Measurements from ENCODE around the gene CLEC6A.

CLEC6A gene

GRCh38 chr12:8465301-8465996 is 9.7 kb downstream of the CLEC6A start:
- Histone ChIP-seq H2BK15ac (ENCODE audit: low read length) (no peak overlapping the region), H3K27me3 (ENCODE audit: control insufficient read depth in 3 of 3, insufficient read depth in 3 of 3, low read depth in 1 of 3, low read length in 3 of 3) (no peaks in the 10 kb centered on the region), H2BK5ac (ENCODE audit: low read length) (no peak overlapping the region), H3K4ac (ENCODE audit: low read length) (no peak overlapping the region), H3K27ac (replicated peaks; ENCODE audit: low read length) (no peak overlapping the region), H3K79me1 (ENCODE audit: low read depth, low read length) (no peaks in the 10 kb centered on the region), H2AK5ac (ENCODE audit: low read depth, low read length) (no peak overlapping the region), H3K36me3 (replicated peaks in 1 of 2; ENCODE audit: control insufficient read depth in 2 of 2, insufficient read depth in 2 of 2, low read length in 2 of 2) (no peaks in the 10 kb centered on the region), H4K8ac (ENCODE audit: low read depth, low read length) (no peak overlapping the region), H3K9me3 (replicated peaks in 1 of 2; ENCODE audit: control insufficient read depth in 2 of 2, insufficient read depth in 1 of 2, low read depth in 1 of 2, low read length in 2 of 2) (no peaks in the 10 kb centered on the region), H3K4me3 (ENCODE audit: low read length in 2 of 2) (no peak overlapping the region), H2AFZ (ENCODE audit: low read length) (no peak overlapping the region), H2BK120ac (ENCODE audit: low read depth, low read length) (no peak overlapping the region), H3K23ac (ENCODE audit: low read depth, low read length, poor library complexity) (no peak overlapping the region), H2BK12ac (ENCODE audit: low read length) (no peak overlapping the region), H3K4me2 (ENCODE audit: insufficient read depth, low read length, poor library complexity, severe bottlenecking) (no peak overlapping the region), H3K14ac (ENCODE audit: low read length) (no peak overlapping the region), H3K18ac (ENCODE audit: low read length) (no peak overlapping the region), H4K91ac (ENCODE audit: low read depth, low read length, poor library complexity) (no peak overlapping the region), H3K9ac (ENCODE audit: low read depth, low read length, poor library complexity) (no peak overlapping the region), H3K4me1 (ENCODE audit: control insufficient read depth in 2 of 2, insufficient read depth in 1 of 2, low read depth in 1 of 2, low read length in 2 of 2) (peaks cover 0 to 2% of the 10 kb centered on the region in 2 donors)
- WGBS, 2 donors (ENCODE audit: extremely low coverage in 2 of 2, insufficient read length in 2 of 2, insufficient replicate concordance in 1 of 2), result no CpG with 5 or more reads among the region's 2 CpGs
- no peak for DNase-seq (ENCODE audit: low spot score)

DNA sequence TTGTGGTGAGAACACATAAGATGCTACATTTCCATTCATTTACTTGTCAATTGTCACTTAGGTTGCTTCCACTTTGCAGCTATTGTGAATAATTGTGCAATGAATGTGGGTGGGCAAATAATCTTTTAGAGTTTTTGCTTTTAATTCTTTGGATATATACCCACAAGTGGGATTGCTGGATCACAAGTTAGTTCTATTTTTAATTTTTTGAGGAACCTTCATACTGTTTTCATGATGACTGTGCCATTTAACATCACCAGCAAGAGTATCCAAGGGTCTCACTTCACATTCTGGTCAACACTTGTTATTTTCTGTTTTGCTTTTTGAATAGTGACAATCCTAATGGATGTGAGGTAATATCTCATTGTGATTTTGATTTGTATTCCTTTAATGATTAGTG is 10.5 kb downstream of the CLEC6A start:
- H3K27me3 ChIP-seq (ENCODE audit: control insufficient read depth in 3 of 3, insufficient read depth in 3 of 3, low read depth in 1 of 3, low read length in 3 of 3), result no peaks in the 10 kb centered on the region
- H4K8ac ChIP-seq (ENCODE audit: low read depth, low read length), result no peak overlapping the region
- H2BK12ac ChIP-seq (ENCODE audit: low read length), result no peak overlapping the region
- H2AK5ac ChIP-seq (ENCODE audit: low read depth, low read length), result no peak overlapping the region
- no peak overlapping the region for H3K27ac ChIP-seq (replicated peaks; ENCODE audit: low read length)
- no peaks in the 10 kb centered on the region for H3K9me3 ChIP-seq (replicated peaks in 1 of 2; ENCODE audit: control insufficient read depth in 2 of 2, insufficient read depth in 1 of 2, low read depth in 1 of 2, low read length in 2 of 2)
- H2AFZ ChIP-seq (ENCODE audit: low read length), result no peak overlapping the region
- no peak overlapping the region for H3K4me3 ChIP-seq (ENCODE audit: low read length in 2 of 2)
- DNase-seq (ENCODE audit: low spot score), result no peak
- no peak overlapping the region for H3K4ac ChIP-seq (ENCODE audit: low read length)
- no peak overlapping the region for H3K14ac ChIP-seq (ENCODE audit: low read length)
- no peak overlapping the region for H2BK120ac ChIP-seq (ENCODE audit: low read depth, low read length)
- H3K4me1 ChIP-seq (ENCODE audit: control insufficient read depth in 2 of 2, insufficient read depth in 1 of 2, low read depth in 1 of 2, low read length in 2 of 2), result peaks cover 0 to 2% of the 10 kb centered on the region in 2 donors
- no peak overlapping the region for H2BK15ac ChIP-seq (ENCODE audit: low read length)
- no peak overlapping the region for H3K23ac ChIP-seq (ENCODE audit: low read depth, low read length, poor library complexity)
- H3K4me2 ChIP-seq (ENCODE audit: insufficient read depth, low read length, poor library complexity, severe bottlenecking), result no peak overlapping the region
- H3K18ac ChIP-seq (ENCODE audit: low read length), result no peak overlapping the region
- no peak overlapping the region for H3K9ac ChIP-seq (ENCODE audit: low read depth, low read length, poor library complexity)
- no peaks in the 10 kb centered on the region for H3K79me1 ChIP-seq (ENCODE audit: low read depth, low read length)
- no peak overlapping the region for H4K91ac ChIP-seq (ENCODE audit: low read depth, low read length, poor library complexity)
- H3K36me3 ChIP-seq (replicated peaks in 1 of 2; ENCODE audit: control insufficient read depth in 2 of 2, insufficient read depth in 2 of 2, low read length in 2 of 2), result no peaks in the 10 kb centered on the region
- no peak overlapping the region for H2BK5ac ChIP-seq (ENCODE audit: low read length)

- Histone ChIP-seq H2BK5ac (ENCODE audit: low read length) (no peak overlapping the region), H3K23ac (ENCODE audit: low read depth, low read length, poor library complexity) (no peak overlapping the region), H4K91ac (ENCODE audit: low read depth, low read length, poor library complexity) (no peak overlapping the region), H3K9me3 (replicated peaks in 1 of 2; ENCODE audit: control insufficient read depth in 2 of 2, insufficient read depth in 1 of 2, low read depth in 1 of 2, low read length in 2 of 2) (no peaks in the 10 kb centered on the region), H3K9ac (ENCODE audit: low read depth, low read length, poor library complexity) (no peak overlapping the region), H2BK12ac (ENCODE audit: low read length) (no peak overlapping the region), H3K14ac (ENCODE audit: low read length) (no peak overlapping the region), H2BK15ac (ENCODE audit: low read length) (no peak overlapping the region), H3K4me2 (ENCODE audit: insufficient read depth, low read length, poor library complexity, severe bottlenecking) (no peak overlapping the region), H3K27ac (replicated peaks; ENCODE audit: low read length) (no peak overlapping the region), H3K36me3 (replicated peaks in 1 of 2; ENCODE audit: control insufficient read depth in 2 of 2, insufficient read depth in 2 of 2, low read length in 2 of 2) (no peaks in the 10 kb centered on the region), H4K8ac (ENCODE audit: low read depth, low read length) (no peak overlapping the region), H3K27me3 (ENCODE audit: control insufficient read depth in 3 of 3, insufficient read depth in 3 of 3, low read depth in 1 of 3, low read length in 3 of 3) (no peaks in the 10 kb centered on the region), H3K4me3 (ENCODE audit: low read length in 2 of 2) (no peak overlapping the region), H2BK120ac (ENCODE audit: low read depth, low read length) (no peak overlapping the region), H2AK5ac (ENCODE audit: low read depth, low read length) (no peak overlapping the region), H3K4me1 (ENCODE audit: control insufficient read depth in 2 of 2, insufficient read depth in 1 of 2, low read depth in 1 of 2, low read length in 2 of 2) (peaks cover 0 to 1% of the 10 kb centered on the region in 2 donors), H3K4ac (ENCODE audit: low read length) (no peak overlapping the region), H2AFZ (ENCODE audit: low read length) (no peak overlapping the region), H3K79me1 (ENCODE audit: low read depth, low read length) (no peaks in the 10 kb centered on the region), H3K18ac (ENCODE audit: low read length) (no peak overlapping the region)
- WGBS, 2 donors (ENCODE audit: extremely low coverage in 2 of 2, insufficient read length in 2 of 2, insufficient replicate concordance in 1 of 2), result no CpG with 5 or more reads among the region's 1 CpG
- no peak for DNase-seq (ENCODE audit: low spot score)
These were observed 15.3 kb downstream of the CLEC6A start for GRCh38 chr12:8471090-8471489.

DNA sequence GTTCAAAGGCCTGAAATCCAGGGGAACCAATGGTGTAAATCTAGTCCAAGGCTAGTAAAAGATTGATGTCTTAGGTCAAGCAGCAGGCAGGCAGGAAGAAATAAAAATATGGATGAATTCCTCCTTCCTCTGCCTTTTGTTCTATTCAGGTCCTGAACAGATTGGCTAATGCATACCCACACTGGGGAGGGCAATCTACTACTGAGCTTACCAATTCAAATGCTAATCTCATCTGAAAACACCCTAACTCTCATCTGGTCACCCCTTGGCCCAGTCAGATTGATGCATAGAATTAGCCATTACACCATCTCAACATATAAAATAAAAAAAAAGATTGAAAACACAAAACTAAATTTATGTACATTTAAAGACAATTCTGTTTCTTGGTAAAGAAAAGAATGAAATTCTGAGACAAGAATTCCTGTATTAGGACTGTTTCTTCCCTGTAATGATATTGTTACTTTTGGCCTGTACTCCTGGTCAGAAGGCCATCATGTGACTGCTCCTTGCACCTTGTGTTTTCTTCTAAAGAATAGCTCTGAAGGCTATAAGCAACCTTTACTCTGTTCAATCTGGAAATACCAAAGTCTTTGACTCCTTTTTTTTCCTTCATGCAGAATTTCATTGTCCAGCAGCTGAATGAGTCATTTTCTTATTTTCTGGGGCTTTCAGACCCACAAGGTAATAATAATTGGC is 19.9 kb downstream of the CLEC6A start:
- no peak overlapping the region for H3K23ac ChIP-seq (ENCODE audit: low read depth, low read length, poor library complexity)
- H3K4me2 ChIP-seq (ENCODE audit: insufficient read depth, low read length, poor library complexity, severe bottlenecking), result no peak overlapping the region
- H3K27ac ChIP-seq (replicated peaks; ENCODE audit: low read length), result no peak overlapping the region
- no peak overlapping the region for H3K18ac ChIP-seq (ENCODE audit: low read length)
- no peak overlapping the region for H2BK120ac ChIP-seq (ENCODE audit: low read depth, low read length)
- H4K8ac ChIP-seq (ENCODE audit: low read depth, low read length), result no peak overlapping the region
- no peak overlapping the region for H2BK15ac ChIP-seq (ENCODE audit: low read length)
- H3K14ac ChIP-seq (ENCODE audit: low read length), result no peak overlapping the region
- H3K27me3 ChIP-seq (ENCODE audit: control insufficient read depth in 3 of 3, insufficient read depth in 3 of 3, low read depth in 1 of 3, low read length in 3 of 3), result no peaks in the 10 kb centered on the region
- no peak overlapping the region for H2BK5ac ChIP-seq (ENCODE audit: low read length)
- H3K4me1 ChIP-seq (ENCODE audit: control insufficient read depth in 2 of 2, insufficient read depth in 1 of 2, low read depth in 1 of 2, low read length in 2 of 2), result peaks cover 0 to 1% of the 10 kb centered on the region in 2 donors
- no peak for DNase-seq (ENCODE audit: low spot score)
- H4K91ac ChIP-seq (ENCODE audit: low read depth, low read length, poor library complexity), result no peak overlapping the region
- no peak overlapping the region for H2AFZ ChIP-seq (ENCODE audit: low read length)
- no peaks in the 10 kb centered on the region for H3K36me3 ChIP-seq (replicated peaks in 1 of 2; ENCODE audit: control insufficient read depth in 2 of 2, insufficient read depth in 2 of 2, low read length in 2 of 2)
- no peak overlapping the region for H3K9ac ChIP-seq (ENCODE audit: low read depth, low read length, poor library complexity)
- no peaks in the 10 kb centered on the region for H3K79me1 ChIP-seq (ENCODE audit: low read depth, low read length)
- H3K4ac ChIP-seq (ENCODE audit: low read length), result no peak overlapping the region
- no peak overlapping the region for H2AK5ac ChIP-seq (ENCODE audit: low read depth, low read length)
- H3K9me3 ChIP-seq (replicated peaks in 1 of 2; ENCODE audit: control insufficient read depth in 2 of 2, insufficient read depth in 1 of 2, low read depth in 1 of 2, low read length in 2 of 2), result no peaks in the 10 kb centered on the region
- no peak overlapping the region for H2BK12ac ChIP-seq (ENCODE audit: low read length)
- no peak overlapping the region for H3K4me3 ChIP-seq (ENCODE audit: low read length in 2 of 2)
